Measurements from ENCODE around the gene ADGRB3. TPM values are rescaled to one million over a fixed set of nuclear protein-coding genes. Genes with fewer than 3 reads are reported as not detected.
"Not testable (repeated sequence)": the region's sequence is repeated elsewhere in the genome, so short reads cannot be mapped to it uniquely, and the experiment has no call there.

The ADGRB3 gene
- total and polyA plus RNA-seq, 10 of the 15 experiments (the other 5 are each of a cell fraction or from before 2014, with no cell fraction given): 0.03 to 0.06 TPM; not detected in 8

GRCh38 chr6:69116658-69117057 is 481.6 kb downstream of the ADGRB3 start:
- TF ChIP-seq ZNF24 (IDR thresholded peaks at IDR 0.05): no peak
- in situ Hi-C loops (cut with MboI): no loop called here
- WGBS (ENCODE audit: insufficient coverage, insufficient replicate concordance, low lambda C conversion rate, missing lambda C conversion rate): 2% methylated on average over 2 of the region's 2 CpGs
- Histone ChIP-seq H3K9ac (ENCODE audit: control insufficient read depth, insufficient read depth, low read length) (no peak overlapping the region), H2AFZ (ENCODE audit: control insufficient read depth, low read depth, low read length) (no peak overlapping the region), H4K20me1 (ENCODE audit: control insufficient read depth, insufficient read depth) (no peaks in the 10 kb centered on the region), H3K27me3 (replicated peaks in 1 of 2; ENCODE audit: control insufficient read depth in 2 of 2, insufficient read depth in 2 of 2, low read length in 1 of 2) (no peaks in the 10 kb centered on the region), H3K36me3 (ENCODE audit: control insufficient read depth in 2 of 2, insufficient read depth in 2 of 2, low read length in 1 of 2) (no peaks in the 10 kb centered on the region), H3K9me3 (replicated peaks; ENCODE audit: control insufficient read depth, insufficient read depth, low read length) (no peaks in the 10 kb centered on the region), H3K4me2 (ENCODE audit: control insufficient read depth, insufficient read depth) (no peak overlapping the region), H3K4me3 (no peak overlapping the region), H3K79me2 (ENCODE audit: control insufficient read depth, insufficient read depth, low read length) (no peaks in the 10 kb centered on the region), H3K27ac (ENCODE audit: control insufficient read depth, insufficient read depth) (no peak overlapping the region), H3K4me1 (ENCODE audit: control insufficient read depth, insufficient read depth, low read length) (no peaks in the 10 kb centered on the region)
- FAIRE-seq: no peak
- intact Hi-C loops (cut with micrococcal nuclease; ENCODE audit: unreplicated experiment): no loop called here
- DNase-seq (ENCODE audit: low read depth, low spot score): no peak
- RAD21 ChIA-PET (ENCODE audit: unreplicated experiment): no interaction called here
- SMC1A ChIA-PET (ENCODE audit: uncharacterized antibody, unreplicated experiment): interaction anchor here (0.6 kb wide), 1 partner anchor 1821 kb away, joined by 3 read pairs; no protein-coding TSS in a partner anchor
- CTCF ChIA-PET: no interaction called here
- no TSS peak for BruUV-seq (replicated peaks)
- POLR2A ChIA-PET: no interaction called here
- no peak for ATAC-seq

GRCh38 chr6:69121461-69122406 is 486.7 kb downstream of the ADGRB3 start:
- H2AFZ ChIP-seq (ENCODE audit: control insufficient read depth, low read depth, low read length); H3K9me3 ChIP-seq (replicated peaks; ENCODE audit: control insufficient read depth, insufficient read depth, low read length); in situ Hi-C loops (cut with MboI); H3K27ac ChIP-seq (ENCODE audit: control insufficient read depth, insufficient read depth); H3K4me3 ChIP-seq; intact Hi-C loops (cut with micrococcal nuclease; ENCODE audit: unreplicated experiment); POLR2A ChIA-PET; H3K9ac ChIP-seq (ENCODE audit: control insufficient read depth, insufficient read depth, low read length); BruUV-seq (replicated peaks); H4K20me1 ChIP-seq (ENCODE audit: control insufficient read depth, insufficient read depth); ATAC-seq; H3K36me3 ChIP-seq (ENCODE audit: control insufficient read depth in 2 of 2, insufficient read depth in 2 of 2, low read length in 1 of 2); H3K79me2 ChIP-seq (ENCODE audit: control insufficient read depth, insufficient read depth, low read length); H3K4me2 ChIP-seq (ENCODE audit: control insufficient read depth, insufficient read depth); SMC1A ChIA-PET (ENCODE audit: uncharacterized antibody, unreplicated experiment); RAD21 ChIA-PET (ENCODE audit: unreplicated experiment); FAIRE-seq; H3K27me3 ChIP-seq (replicated peaks in 1 of 2; ENCODE audit: control insufficient read depth in 2 of 2, insufficient read depth in 2 of 2, low read length in 1 of 2); H3K4me1 ChIP-seq (ENCODE audit: control insufficient read depth, insufficient read depth, low read length); DNase-seq (ENCODE audit: low read depth, low spot score); CTCF ChIA-PET: not testable (repeated sequence)
- 55% methylated on average over 45 of the region's 51 CpGs for WGBS (ENCODE audit: insufficient coverage, insufficient replicate concordance, low lambda C conversion rate, missing lambda C conversion rate)
